K562 (cell line): ENCODE results near the gene ACTN4. TPM values are rescaled to one million over a fixed set of nuclear protein-coding genes. Genes with fewer than 3 reads are reported as not detected.

ENCODE experiments used
- ATAC-seq: fragments of 200-7000 bp; cut with Tn5 transposase; 3 replicates; pipeline ENCODE4 v1.9.1; 2020; ENCODE audit warnings: moderate library complexity
- BruUV-seq: library from RNA; stranded (reverse); fragments of 400-500 nt; replicated peaks from 2 replicates; lab custom pipeline; 2021; lab: Mats Ljungman, UMichigan
- CTCF ChIA-PET: fragments of 300-600 bp; formaldehyde crosslinking; extraction: SDS; loops from one replicate; lab custom pipeline; 2021; ENCODE audit warnings: low intra/inter-chr PET ratio; lab: Yijun Ruan, JAX
- POLR2A ChIA-PET: fragments of 300-600, 350-650 bp; sonication (Branson Sonifier 250); formaldehyde crosslinking; extraction: SDS; loops from one replicate; lab custom pipeline; 2021; ENCODE audit warnings: antibody characterized with exemption, inconsistent platforms; lab: Yijun Ruan, JAX
- DNase-seq, 4 experiments: peaks; one replicate each; pipeline versions ENCODE4 v3.0.0 to v3.0.0-alpha.2; 2011 to 2018; ENCODE audit warnings: low spot score in 3 of 4, mixed read lengths in 3 of 4; ENCODE audit errors: extremely low read depth in 1 of 4
- FAIRE-seq: peaks from 2 replicates; lab custom pipeline; 2011; peaks lifted over from hg19 to GRCh38; lab: Jason Lieb, UNC
- H2AFZ ChIP-seq: 2 replicates; pipeline ENCODE4 v1.6.0; 2011; ENCODE audit warnings: low read depth, low read length, control low read depth, inconsistent platforms
- H3K27ac ChIP-seq: fragments of 200-600 bp; 3 replicates; pipeline ENCODE4 v1.8.0; 2011; ENCODE audit warnings: low read depth, mild to moderate bottlenecking, control low read depth, inconsistent platforms, low read length, moderate library complexity, mixed read lengths; ENCODE audit errors: extremely low read depth
- H3K27me3 ChIP-seq, 2 experiments: fragments of 300-600 bp in 1 of 2; 2 replicates in 1 of 2; 3 replicates in 1 of 2; pipeline versions ENCODE4 v1.6.0 to v1.8.0; 2011; ENCODE audit warnings: inconsistent platforms in 2 of 2, low read length in 2 of 2, mild to moderate bottlenecking in 1 of 2, mixed read lengths in 1 of 2, moderate library complexity in 1 of 2; ENCODE audit not compliant: control insufficient read depth in 2 of 2, insufficient read depth in 2 of 2
- H3K36me3 ChIP-seq: fragments of 300-600 bp; 3 replicates; pipeline ENCODE4 v1.8.0; 2011; ENCODE audit warnings: mild to moderate bottlenecking, low read length, inconsistent platforms; ENCODE audit not compliant: control insufficient read depth, insufficient read depth
- H3K4me1 ChIP-seq, 2 experiments: fragments of 200-600 bp in 1 of 2; replicated peaks in 1 of 2; 2 replicates in 1 of 2; 3 replicates in 1 of 2; pipeline versions ENCODE4 v1.5.1 to v1.8.0; 2011; ENCODE audit warnings: inconsistent platforms in 2 of 2, low read length in 2 of 2, mild to moderate bottlenecking in 1 of 2, mixed read lengths in 1 of 2, moderate library complexity in 1 of 2; ENCODE audit not compliant: control insufficient read depth in 2 of 2, insufficient read depth in 2 of 2
- H3K4me2 ChIP-seq: 2 replicates; pipeline ENCODE4 v1.6.1; 2011; ENCODE audit warnings: low read length, control low read depth, inconsistent platforms, mixed read lengths; ENCODE audit not compliant: insufficient read depth
- H3K4me3 ChIP-seq: fragments of 200-600 bp; sonication (generic), shearing (Covaris generic); 2 replicates; pipeline ENCODE4 v1.5.1; 2016; ENCODE audit warnings: control low read depth, inconsistent platforms
- H3K79me2 ChIP-seq: fragments of 200-600 bp; 3 replicates; pipeline ENCODE4 v1.8.0; 2011; ENCODE audit warnings: low read length, inconsistent platforms; ENCODE audit not compliant: control insufficient read depth, insufficient read depth
- H3K9ac ChIP-seq, 2 experiments: 2 replicates each; pipeline versions ENCODE4 v1.6.0 to v1.6.1; 2011; ENCODE audit warnings: low read depth in 2 of 2, low read length in 2 of 2, control low read depth in 1 of 2, inconsistent platforms in 1 of 2, mild to moderate bottlenecking in 1 of 2, mixed read lengths in 1 of 2; ENCODE audit not compliant: insufficient read depth in 1 of 2
- H3K9me1 ChIP-seq: one replicate; pipeline ENCODE4 v1.6.0; 2011; ENCODE audit warnings: inconsistent platforms, mild to moderate bottlenecking, low read length, moderate library complexity; ENCODE audit not compliant: control insufficient read depth, insufficient read depth
- H3K9me3 ChIP-seq: replicated peaks from 2 replicates; pipeline ENCODE4 v1.5.1; 2011; ENCODE audit warnings: low read depth, low read length, inconsistent platforms; ENCODE audit not compliant: control insufficient read depth, insufficient read depth
- H4K20me1 ChIP-seq: replicated peaks from 2 replicates; pipeline ENCODE4 v1.6.1; 2011; ENCODE audit warnings: low read length, inconsistent platforms, mixed read lengths; ENCODE audit not compliant: control insufficient read depth, insufficient read depth
- EZH2 ChIP-seq: IDR thresholded peaks from 2 replicates; pipeline ENCODE4 v1.6.1; 2012; ENCODE audit warnings: low read depth, mild to moderate bottlenecking, inconsistent platforms, low read length, borderline replicate concordance
- GABPA ChIP-seq: fragments of 200-800 bp; sonication (Bioruptor generic); conservative IDR thresholded peaks from 2 replicates; pipeline ENCODE4 v1.6.1; 2016; ENCODE audit warnings: low read depth, missing genetic modification characterization, missing compliant biosample characterization
- KAT2B ChIP-seq: IDR thresholded peaks from one replicate; pipeline ENCODE4 v1.6.1; 2012; ENCODE audit warnings: low read depth, mild to moderate bottlenecking, control low read depth, inconsistent platforms, low read length, moderate library complexity
- MAX ChIP-seq: sonication (generic); formaldehyde crosslinking; IDR thresholded peaks from 2 replicates; pipeline ENCODE4 v1.9.0; 2022; ENCODE audit warnings: mild to moderate bottlenecking, missing genetic modification reagents
- POLR2G ChIP-seq: fragments of 200-400 bp; formaldehyde crosslinking; IDR thresholded peaks from 2 replicates; pipeline ENCODE4 v1.6.1; 2017; ENCODE audit warnings: low read depth, mild to moderate bottlenecking, antibody characterized with exemption, low read length, moderate library complexity
- TBP ChIP-seq: optimal IDR thresholded peaks from 2 replicates; pipeline ENCODE3; 2011; ENCODE audit warnings: low read depth, low read length, improper control_type of control experiment
- ZBTB2 ChIP-seq: fragments of 450-650 bp; IDR thresholded peaks from 2 replicates; pipeline ENCODE4 v1.6.1; 2016; ENCODE audit warnings: antibody characterized with exemption
- WGBS: fragments of 100-300 bp; shearing (Covaris generic); methylation state at CpG from one replicate; pipeline ENCODE4 v1.1.6; 2016; ENCODE audit warnings: low coverage, mixed read lengths; ENCODE audit not compliant: insufficient coverage; ENCODE audit errors: missing lambda C conversion rate; 5-methylcytosine and 5-hydroxymethylcytosine counted together
- in situ Hi-C: fragments of 300-500 bp; cut with MboI; formaldehyde crosslinking; loops from 4 replicates; pipeline ENCODE4 v1.15.0; 2018; ENCODE audit warnings: inconsistent platforms, mixed read lengths
- intact Hi-C: fragments of 100-400 bp; cut with micrococcal nuclease; formaldehyde crosslinking; loops from 2 replicates; pipeline ENCODE4 v1.14.2; 2022
- polyA plus RNA-seq, 8 experiments: library from polyadenylated mRNA; depleted of rRNA in 4 of 8; stranded (reverse) in 5 of 8; unstranded in 3 of 8; fragments of >200 nt; fragmentation: Nextera tagmentation in 2 of 8; fragmentation: Illumina TruSeq in 1 of 8; extraction: Ambion mirVana in 2 of 8; extraction: Trizol in 1 of 8; gene quantifications; 2 replicates each; pipeline versions ENCODE4 v1.2.1 to v1.2.3, GENCODE V29; 2011 to 2014; ENCODE audit warnings: inconsistent platforms in 1 of 8, missing spikeins in 1 of 8
- total RNA-seq, 7 experiments: library from RNA; depleted of rRNA in 6 of 7; stranded (reverse); fragments of >200 nt in 6 of 7; fragmentation: Illumina TruSeq in 2 of 7; extraction: Trizol in 2 of 7; gene quantifications; 2 replicates each; pipeline versions ENCODE4 v1.2.1 to v1.2.3, GENCODE V29; 2011 to 2021; ENCODE audit warnings: low replicate concordance in 1 of 7

Gene ACTN4
- total and polyA plus RNA-seq, 9 of the 15 experiments (the other 6 are each of a cell fraction or from before 2014, with no cell fraction given), result 3.1 to 385 (median 125) TPM

- TF ChIP-seq ZBTB2, result no peak
These were observed 54.1 kb downstream of the ACTN4 start (continued) for GRCh38 chr19:38701455-38702063.

GRCh38 chr19:38702278-38702677 is 54.8 kb downstream of the ACTN4 start:
- no peak overlapping the region for H3K4me2 ChIP-seq
- H3K4me3 ChIP-seq, result no peak overlapping the region
- H3K27me3 ChIP-seq, result no peaks in the 10 kb centered on the region
- ATAC-seq, result no peak
- no peak overlapping the region for H3K9ac ChIP-seq
- intact Hi-C loops, result no loop called here
- BruUV-seq, result no TSS peak
- ChIA-PET POLR2A (interaction anchor here (0.5 to 1.9 kb wide), 3 partner anchors 11 to 730 kb away, joined by 3 to 5 read pairs (median 3); no protein-coding TSS in a partner anchor), CTCF (no interaction called here)
- no peak for FAIRE-seq
- H2AFZ ChIP-seq, result no peak overlapping the region
- H3K36me3 ChIP-seq, result peaks cover 93% of the 10 kb centered on the region; the same call in 2 of the 3 replicates
- 91% methylated on average over 13 of the region's 14 CpGs for WGBS
- TF ChIP-seq TBP (no peak), GABPA (tag) (no peak), KAT2B (no peak), MAX (CRISPR knock-in tag) (no peak), EZH2 (no peak), POLR2G (peak; percentile 40; the same call in 1 of the 2 replicates)
- peaks cover 6% of the 10 kb centered on the region for H3K9me1 ChIP-seq
- H3K9me3 ChIP-seq, result no peaks in the 10 kb centered on the region
- H3K79me2 ChIP-seq, result peaks cover 28% of the 10 kb centered on the region
- no peak for DNase-seq
- in situ Hi-C loops, result no loop called here
- no peak overlapping the region for H3K27ac ChIP-seq
- peaks cover 0 to 21% of the 10 kb centered on the region in 2 experiments; a peak in 2 of 5 replicates for H3K4me1 ChIP-seq
- peaks cover 5% of the 10 kb centered on the region; the same call in 1 of the 2 replicates for H4K20me1 ChIP-seq
